HG03060 (cell line): ENCODE results near the gene HLA-F.

Experiments
- ATAC-seq: cut with Tn5 transposase; IDR thresholded peaks from one replicate; pipeline ENCODE4 v1.9.1; 2021; ENCODE audit warnings: low read depth, moderate number of reproducible peaks; ENCODE audit not compliant: unreplicated experiment

HLA-F gene

GRCh38 chr6:29723262-29723665, at the start of gene HLA-F:
TSS of gene HLA-F (plus strand) at chr6:29723434. CDS start at chr6:29723464, 30 bp downstream.
- ATAC-seq: peak; percentile 87

GRCh38 chr6:29674008-29674407, 49.2 kb upstream of the HLA-F start:
- no peak for ATAC-seq

GRCh38 chr6:29675561-29675960, 47.7 kb upstream of the HLA-F start:
- no peak for ATAC-seq

GRCh38 chr6:29676981-29677601, 46.1 kb upstream of the HLA-F start:
- ATAC-seq: no peak

GRCh38 chr6:29678114-29678513, 45.1 kb upstream of the HLA-F start:
- ATAC-seq: no peak

- no peak for ATAC-seq
Observed at GRCh38 chr6:29679962-29680361, 43.3 kb upstream of the HLA-F start.

- ATAC-seq: no peak
Observed at GRCh38 chr6:29680416-29680815, 42.8 kb upstream of the HLA-F start.

GRCh38 chr6:29680904-29681303, 42.3 kb upstream of the HLA-F start, which contains the start of gene ZFP57:
TSS of gene ZFP57 (minus strand) at chr6:29681152. CDS start at chr6:29677003, 4,149 bp downstream.
- no peak for ATAC-seq

- no peak for ATAC-seq
Observed at GRCh38 chr6:29681811-29682210, 41.4 kb upstream of the HLA-F start.

- ATAC-seq: no peak
Observed at GRCh38 chr6:29685718-29686326, 37.4 kb upstream of the HLA-F start.

- no peak for ATAC-seq
Observed at GRCh38 chr6:29694637-29695036, 28.6 kb upstream of the HLA-F start.

GRCh38 chr6:29696147-29697125, 26.8 kb upstream of the HLA-F start:
- no peak for ATAC-seq

GRCh38 chr6:29702519-29703103, 20.6 kb upstream of the HLA-F start:
- no peak for ATAC-seq

- ATAC-seq: no peak
Observed at GRCh38 chr6:29705389-29706231, 17.6 kb upstream of the HLA-F start.

- no peak for ATAC-seq
Observed at GRCh38 chr6:29708432-29709179, 14.6 kb upstream of the HLA-F start.

- ATAC-seq: no peak
Observed at GRCh38 chr6:29709188-29709587, 14.0 kb upstream of the HLA-F start.

GRCh38 chr6:29710281-29710941, 12.8 kb upstream of the HLA-F start:
- no peak for ATAC-seq

- ATAC-seq: no peak
Observed at GRCh38 chr6:29720863-29721262, 2.4 kb upstream of the HLA-F start.
